GM21360 (cell line): ENCODE data around the gene ZDHHC24.

ENCODE experiments used
- ATAC-seq: cut with Tn5 transposase; IDR thresholded peaks from one replicate; pipeline ENCODE4 v1.9.1; 2021; ENCODE audit warnings: mild to moderate bottlenecking, moderate library complexity; ENCODE audit not compliant: unreplicated experiment

The ZDHHC24 gene

DNA sequence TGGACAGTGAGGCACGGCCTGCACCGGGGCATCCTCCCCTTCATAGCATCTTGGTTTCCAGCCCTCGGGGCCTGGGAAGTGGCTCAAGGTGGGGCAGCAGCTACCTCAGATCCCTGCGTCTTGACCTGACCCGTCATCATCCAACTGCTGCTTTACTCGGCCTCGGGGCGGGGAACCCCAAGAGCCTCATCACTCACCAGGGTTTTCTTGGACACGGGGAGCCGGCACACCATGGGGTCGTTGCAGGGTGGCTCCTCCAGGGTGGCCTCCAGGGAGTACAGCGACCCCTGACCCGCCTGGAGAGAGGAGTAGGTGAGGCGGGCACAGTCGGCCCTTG lies 21.9 kb upstream of the ZDHHC24 start:
- no peak for ATAC-seq

DNA sequence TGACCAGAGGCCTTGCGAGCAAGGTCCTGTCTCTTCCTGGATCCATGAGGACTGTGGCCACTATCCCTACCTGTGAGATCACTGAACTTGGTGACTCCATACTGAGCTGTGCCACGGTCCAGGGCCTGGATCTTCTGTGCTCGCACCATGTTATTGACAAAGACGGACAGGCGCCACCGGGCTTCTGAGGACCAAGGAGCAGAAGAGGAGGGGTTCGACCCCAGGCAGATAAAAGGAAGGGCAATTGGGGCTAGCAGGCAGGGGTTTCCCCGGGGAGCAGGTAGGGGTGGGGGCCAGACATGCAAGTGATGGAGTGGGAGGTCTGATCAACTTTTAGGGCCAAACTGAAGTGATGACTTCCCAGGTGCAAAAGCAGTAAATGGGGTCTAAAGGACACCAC lies 20.4 kb upstream of the ZDHHC24 start:
- ATAC-seq, result no peak

DNA sequence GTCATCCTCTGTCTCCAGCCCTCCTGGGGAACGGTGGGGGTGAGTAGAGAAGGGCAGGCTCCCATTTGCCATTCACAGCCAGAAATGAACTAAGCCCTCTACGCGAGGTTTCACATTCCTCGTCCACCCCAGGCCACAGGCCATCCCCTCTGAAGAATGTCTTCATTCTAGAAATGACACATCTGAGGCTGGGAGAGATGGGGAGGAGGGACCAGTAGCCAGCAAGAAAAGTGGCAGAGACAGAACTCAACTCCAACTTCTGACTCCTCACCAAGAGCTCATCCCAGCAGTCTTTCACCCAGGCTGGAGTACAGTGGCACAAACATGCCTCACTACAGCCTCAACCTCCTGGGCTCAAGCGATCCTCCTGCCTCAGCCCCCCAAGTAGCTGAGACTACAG lies 19.1 kb upstream of the ZDHHC24 start:
- ATAC-seq, result no peak

- ATAC-seq, result no peak
These were observed 18.7 kb upstream of the ZDHHC24 start for GRCh38 chr11:66564538-66564937.

GRCh38 chr11:66563832-66564231 lies 18.0 kb upstream of the ZDHHC24 start:
- no peak for ATAC-seq

- ATAC-seq, result no peak
These were observed 17.2 kb upstream of the ZDHHC24 start for GRCh38 chr11:66562907-66563583.

GRCh38 chr11:66562275-66562674 lies 16.4 kb upstream of the ZDHHC24 start:
- no peak for ATAC-seq

- no peak for ATAC-seq
These were observed 16.1 kb upstream of the ZDHHC24 start for GRCh38 chr11:66561975-66562248.

DNA sequence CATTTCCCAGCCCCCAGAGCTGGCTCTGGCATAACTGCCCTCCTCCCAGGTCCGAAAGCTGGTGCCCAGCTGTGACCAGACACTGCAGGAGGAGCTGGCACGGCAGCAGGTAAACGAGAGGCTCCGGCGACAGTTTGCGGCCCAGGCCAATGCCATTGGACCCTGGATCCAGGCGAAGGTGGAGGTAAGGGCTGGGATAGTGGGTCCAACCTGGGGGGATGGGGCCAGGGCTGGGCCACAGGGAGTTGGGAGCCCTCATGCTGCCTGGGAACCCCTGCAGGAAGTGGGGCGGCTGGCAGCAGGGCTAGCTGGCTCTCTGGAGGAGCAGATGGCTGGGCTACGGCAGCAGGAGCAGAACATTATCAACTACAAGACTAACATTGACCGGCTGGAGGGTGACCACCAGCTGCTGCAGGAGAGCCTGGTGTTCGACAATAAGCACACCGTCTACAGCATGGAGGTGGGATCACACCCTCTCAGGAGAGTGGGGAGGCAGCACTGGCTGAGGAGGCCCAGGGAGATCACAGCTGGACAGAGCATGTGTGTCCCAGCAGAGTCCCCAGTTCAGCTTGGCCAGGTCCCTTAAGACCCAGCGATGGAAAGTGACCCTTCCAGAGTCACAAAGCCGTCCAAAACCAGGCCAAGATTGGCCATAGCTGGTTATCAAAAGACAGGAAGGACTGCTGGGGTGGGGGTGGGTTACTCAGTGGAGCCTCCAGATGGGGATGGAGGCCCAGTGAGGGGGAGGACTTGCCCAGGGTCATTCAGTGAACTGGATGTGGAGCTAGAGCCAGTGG lies 15.5 kb upstream of the ZDHHC24 start:
- no peak for ATAC-seq

- ATAC-seq, result no peak
These were observed 14.2 kb upstream of the ZDHHC24 start for GRCh38 chr11:66559866-66560676.

DNA sequence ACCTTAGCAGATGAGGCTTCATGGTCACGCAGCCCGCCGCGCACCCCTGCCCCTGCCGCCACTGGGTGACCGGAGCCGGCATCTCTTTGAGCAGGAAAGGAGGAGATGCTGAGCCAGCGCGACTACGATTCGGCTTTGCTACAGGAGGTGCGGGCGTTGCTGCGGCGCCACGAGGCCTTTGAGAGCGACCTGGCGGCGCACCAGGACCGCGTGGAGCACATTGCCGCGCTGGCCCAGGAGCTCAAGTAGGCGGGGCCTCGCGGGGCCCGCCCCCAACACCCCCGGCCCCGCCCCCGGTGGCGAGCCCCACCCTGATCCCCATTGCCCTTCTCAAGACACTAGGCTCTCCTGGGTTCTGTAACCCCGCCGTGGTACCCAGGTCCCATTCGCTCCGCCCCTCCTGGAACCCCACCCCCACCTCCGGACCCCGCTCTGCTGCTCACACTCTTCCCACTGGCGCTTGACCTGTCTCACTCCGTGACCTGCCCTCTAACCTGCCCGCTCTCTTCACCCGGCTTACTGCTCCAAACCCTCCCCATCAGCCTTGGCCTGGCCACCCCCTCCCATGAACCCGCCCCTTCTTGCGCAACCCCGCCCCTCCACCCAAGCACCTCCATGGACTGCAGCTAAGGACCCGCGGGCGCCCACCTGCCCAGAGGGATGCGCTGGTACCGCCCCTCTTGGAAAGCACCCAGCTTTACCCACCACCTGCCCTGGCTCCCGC lies 13.5 kb upstream of the ZDHHC24 start:
- ATAC-seq, result no peak

DNA sequence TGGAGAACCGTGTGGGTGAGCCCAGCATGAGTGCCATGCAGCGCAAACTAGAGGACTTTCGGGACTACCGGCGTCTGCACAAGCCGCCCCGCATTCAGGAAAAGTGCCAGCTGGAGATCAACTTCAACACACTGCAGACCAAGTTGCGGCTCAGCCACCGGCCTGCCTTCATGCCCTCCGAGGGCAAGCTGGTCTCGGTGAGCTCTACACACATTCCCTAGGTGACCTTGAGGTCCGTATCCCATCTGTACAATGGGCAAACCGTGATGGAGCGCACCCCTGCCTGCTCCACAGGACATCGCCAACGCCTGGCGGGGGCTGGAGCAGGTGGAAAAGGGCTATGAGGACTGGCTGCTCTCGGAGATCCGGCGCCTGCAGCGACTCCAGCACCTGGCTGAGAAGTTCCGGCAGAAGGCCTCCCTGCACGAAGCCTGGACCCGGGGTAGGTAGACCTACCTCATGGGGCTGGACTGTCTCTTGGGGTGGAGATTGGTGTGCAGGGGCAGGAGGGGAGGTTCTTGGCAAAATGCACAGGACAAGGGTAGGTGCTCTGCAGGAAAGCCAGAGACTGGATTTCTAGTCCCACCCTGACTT lies 12.0 kb upstream of the ZDHHC24 start:
- no peak for ATAC-seq

DNA sequence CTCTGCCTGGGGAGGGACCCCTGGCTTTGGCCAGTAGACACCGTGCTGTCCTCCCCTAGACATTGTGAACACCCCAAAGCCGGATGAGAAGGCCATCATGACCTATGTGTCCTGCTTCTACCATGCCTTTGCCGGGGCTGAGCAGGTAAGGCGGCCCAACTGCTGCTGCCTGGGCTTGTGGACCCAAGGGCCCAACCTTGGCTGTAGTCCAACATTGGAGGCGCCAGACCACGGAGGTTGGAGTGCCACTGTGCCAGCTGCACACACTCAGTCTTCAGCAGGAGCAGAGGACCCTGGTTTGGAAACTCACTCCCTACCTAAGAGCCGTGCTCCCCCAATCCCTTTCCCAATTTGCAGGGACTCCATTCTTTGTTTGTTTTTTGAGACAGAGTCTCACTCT lies 10.2 kb upstream of the ZDHHC24 start:
- no peak for ATAC-seq

GRCh38 chr11:66555416-66555815 lies 9.6 kb upstream of the ZDHHC24 start:
- ATAC-seq, result no peak

DNA sequence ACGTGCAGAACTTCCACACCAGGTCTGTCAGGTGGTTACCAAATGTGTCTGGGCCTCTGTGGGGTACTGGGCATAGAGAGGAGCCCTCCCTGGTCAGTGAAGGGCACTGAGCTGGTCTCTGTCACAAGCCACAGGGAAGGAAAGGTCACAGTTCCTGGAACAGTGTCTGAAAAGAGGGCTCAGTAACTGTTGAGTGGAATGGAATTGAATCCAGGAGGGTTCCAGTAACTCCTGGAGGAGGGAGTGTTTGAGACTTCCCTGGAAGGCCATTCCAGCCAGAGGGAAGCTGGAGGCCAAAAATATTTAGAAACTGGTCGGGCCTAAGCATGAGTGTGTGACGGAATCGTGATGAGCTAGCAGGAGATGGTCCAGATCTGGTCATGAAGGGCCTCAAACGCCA lies 8.8 kb upstream of the ZDHHC24 start:
- no peak for ATAC-seq

GRCh38 chr11:66550887-66551286 lies 5.0 kb upstream of the ZDHHC24 start:
- no peak for ATAC-seq

DNA sequence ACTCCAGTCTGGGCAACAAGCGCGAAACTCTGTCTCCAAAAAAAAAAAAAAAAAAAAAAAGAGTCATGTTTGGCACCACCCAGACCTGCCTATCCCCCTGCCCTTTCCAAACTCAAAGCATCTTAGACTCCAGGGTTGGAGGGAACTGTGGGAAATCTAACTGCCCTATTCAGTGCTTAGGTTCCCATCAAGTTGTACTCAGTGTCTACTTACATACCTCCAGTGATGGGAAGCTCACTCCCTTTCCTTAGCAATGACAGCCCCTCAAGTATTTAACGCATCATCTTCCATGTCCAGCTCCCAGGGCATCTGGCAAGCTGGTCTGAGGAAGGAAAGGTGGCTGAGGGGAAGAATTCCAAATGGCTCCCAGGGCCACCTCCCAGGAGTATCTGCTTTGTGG lies 3.8 kb upstream of the ZDHHC24 start:
- ATAC-seq, result no peak

DNA sequence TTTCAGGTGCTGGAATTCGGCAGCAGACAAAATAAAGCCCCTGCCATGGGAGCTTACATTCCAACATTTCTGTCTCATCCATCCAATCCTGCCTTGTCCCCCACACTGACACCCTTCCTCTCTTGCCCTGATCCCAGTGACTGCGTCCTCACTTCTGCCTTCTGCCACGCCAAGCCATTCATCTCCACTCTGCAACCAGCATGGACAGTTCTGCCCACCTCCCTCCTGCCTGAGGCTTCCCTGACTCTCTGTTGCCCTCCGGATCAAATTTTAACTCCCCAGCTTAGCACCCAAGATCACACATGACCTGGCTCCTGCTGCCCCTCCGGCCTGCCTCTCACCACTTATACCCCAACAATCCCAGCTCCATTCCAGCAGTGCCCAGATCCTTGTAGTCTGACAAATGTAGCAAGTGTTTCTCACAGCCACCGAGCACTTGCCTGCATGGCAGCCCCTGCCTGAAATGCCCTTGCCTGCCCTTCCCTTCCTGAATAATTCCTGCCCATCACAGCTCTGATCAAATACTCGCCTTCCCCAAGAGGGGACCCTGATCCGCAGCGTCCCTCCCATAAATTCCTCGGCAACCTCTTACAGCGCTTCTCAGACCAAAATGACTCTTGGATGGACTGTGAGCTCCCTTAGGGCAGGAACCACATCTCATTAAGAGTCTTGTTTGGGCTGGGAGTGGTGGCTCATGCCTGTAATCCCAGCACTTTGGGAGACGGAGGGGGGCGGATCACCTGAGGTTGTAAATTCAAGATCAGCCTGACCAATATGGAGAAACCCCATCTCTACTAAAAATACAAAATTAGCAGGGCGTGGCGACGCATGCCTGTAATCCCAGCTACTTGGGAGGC lies 3.2 kb upstream of the ZDHHC24 start:
- ATAC-seq, result no peak

DNA sequence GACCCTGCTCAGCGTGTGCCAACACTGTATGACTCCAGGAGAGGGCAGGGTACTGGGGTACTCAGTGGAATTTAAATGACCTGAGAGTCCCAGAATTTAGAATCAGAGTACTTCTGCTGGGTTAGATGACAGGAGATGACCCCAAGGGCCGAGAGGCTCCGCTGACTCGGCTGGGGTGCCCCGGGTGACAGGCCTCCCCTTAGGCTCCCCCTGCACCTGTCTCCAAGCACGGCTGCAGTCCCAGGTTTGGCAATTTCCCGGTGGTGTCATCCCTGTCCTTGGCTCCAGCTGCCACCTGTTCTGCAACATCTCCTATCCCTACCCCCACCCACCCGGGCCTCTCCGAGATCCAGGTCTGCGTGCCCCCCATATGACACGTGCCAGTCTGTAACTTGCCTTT lies 2.2 kb upstream of the ZDHHC24 start:
- ATAC-seq, result no peak

DNA sequence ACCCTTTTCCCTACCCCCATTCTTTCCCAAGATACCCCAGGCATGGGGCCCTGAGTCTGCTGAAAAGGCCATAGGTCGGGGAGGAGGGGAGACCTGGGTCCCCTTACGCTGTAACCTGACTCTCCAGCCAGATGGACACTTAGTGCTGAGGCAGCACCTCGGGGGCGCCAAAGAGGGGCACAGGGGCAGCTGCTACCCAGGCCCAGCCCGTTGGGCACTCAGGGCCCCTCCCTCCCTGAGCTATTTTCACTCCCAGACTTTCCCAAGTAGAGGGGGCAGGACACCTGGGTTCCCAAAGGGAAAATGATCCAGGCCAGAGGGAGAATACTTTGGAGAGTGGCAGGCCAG lies 1.8 kb upstream of the ZDHHC24 start:
- no peak for ATAC-seq
